HG02981 (cell line): Measurements from ENCODE around the gene ATP11A.
"Not testable (repeated sequence)": the region's sequence is repeated elsewhere in the genome, so short reads cannot be mapped to it uniquely, and the experiment has no call there.

ENCODE experiments used
- ATAC-seq: cut with Tn5 transposase; IDR thresholded peaks from one replicate; pipeline ENCODE4 v1.9.1; 2021; ENCODE audit warnings: mild to moderate bottlenecking, moderate library complexity; ENCODE audit not compliant: unreplicated experiment

The ATP11A gene

GRCh38 chr13:112708560-112709240 lies 18.9 kb downstream of the ATP11A start:
- no peak for ATAC-seq

GRCh38 chr13:112709316-112709715 lies 19.5 kb downstream of the ATP11A start:
- not testable (repeated sequence) for ATAC-seq

GRCh38 chr13:112709825-112710783 lies 20.3 kb downstream of the ATP11A start:
- ATAC-seq = no peak

GRCh38 chr13:112710855-112711527 lies 21.2 kb downstream of the ATP11A start:
- ATAC-seq = no peak

GRCh38 chr13:112711528-112712265 lies 21.9 kb downstream of the ATP11A start:
- peak; percentile 47 for ATAC-seq

- no peak for ATAC-seq
Observed at GRCh38 chr13:112712451-112713207, 22.8 kb downstream of the ATP11A start.

GRCh38 chr13:112713517-112714253 lies 23.8 kb downstream of the ATP11A start:
- ATAC-seq = no peak

GRCh38 chr13:112714376-112715174 lies 24.7 kb downstream of the ATP11A start:
- ATAC-seq = no peak

- no peak for ATAC-seq
Observed at GRCh38 chr13:112715210-112715609, 25.4 kb downstream of the ATP11A start.

- no peak for ATAC-seq
Observed at GRCh38 chr13:112715715-112716460, 26.1 kb downstream of the ATP11A start.

GRCh38 chr13:112716461-112716820 lies 26.6 kb downstream of the ATP11A start:
- no peak for ATAC-seq

- no peak for ATAC-seq
Observed at GRCh38 chr13:112716841-112717520, 27.1 kb downstream of the ATP11A start.

GRCh38 chr13:112718318-112718717 lies 28.5 kb downstream of the ATP11A start:
- no peak for ATAC-seq

- no peak for ATAC-seq
Observed at GRCh38 chr13:112719016-112719415, 29.2 kb downstream of the ATP11A start.

- no peak for ATAC-seq
Observed at GRCh38 chr13:112719556-112719955, 29.7 kb downstream of the ATP11A start.

GRCh38 chr13:112720251-112720650 lies 30.4 kb downstream of the ATP11A start:
- no peak for ATAC-seq

GRCh38 chr13:112720814-112721197 lies 31.0 kb downstream of the ATP11A start:
- no peak for ATAC-seq
